Measurements from ENCODE around the gene HSPBAP1.

The HSPBAP1 gene

GRCh38 chr3:122774564-122774963 lies 19.1 kb downstream of the HSPBAP1 start:
- no peak for TF ChIP-seq CTCF (IDR thresholded peaks at IDR 0.05; ENCODE audit: insufficient read depth, low read length, poor library complexity, severe bottlenecking)

GRCh38 chr3:122773944-122774509 lies 19.6 kb downstream of the HSPBAP1 start:
- H3K36me3 ChIP-seq (ENCODE audit: control insufficient read depth, insufficient read depth, low read length) = no peaks in the 10 kb centered on the region
- peak; percentile 15 for DNase-seq (ENCODE audit: extremely low read depth, insufficient read length)
- TF ChIP-seq CTCF (IDR thresholded peaks at IDR 0.05; ENCODE audit: insufficient read depth, low read length, poor library complexity, severe bottlenecking) = no peak

More at GRCh38 chr3:122774564-122774963, 19.1 kb downstream of the HSPBAP1 start:
- Histone ChIP-seq H3K27me3 (replicated peaks; ENCODE audit: control insufficient read depth, insufficient read depth, low read length) (no peaks in the 10 kb centered on the region), H3K36me3 (ENCODE audit: control insufficient read depth, insufficient read depth, low read length) (no peaks in the 10 kb centered on the region), H3K4me3 (replicated peaks; ENCODE audit: low read depth, low read length) (no peak overlapping the region)
- no peak for DNase-seq (ENCODE audit: extremely low read depth, insufficient read length)

GRCh38 chr3:122772827-122773226 lies 20.8 kb downstream of the HSPBAP1 start:
- Histone ChIP-seq H3K4me3 (replicated peaks; ENCODE audit: low read depth, low read length) (no peak overlapping the region), H3K36me3 (ENCODE audit: control insufficient read depth, insufficient read depth, low read length) (no peaks in the 10 kb centered on the region), H3K27me3 (replicated peaks; ENCODE audit: control insufficient read depth, insufficient read depth, low read length) (no peaks in the 10 kb centered on the region)
- no peak for DNase-seq (ENCODE audit: extremely low read depth, insufficient read length)
- no peak for TF ChIP-seq CTCF (IDR thresholded peaks at IDR 0.05; ENCODE audit: insufficient read depth, low read length, poor library complexity, severe bottlenecking)

More at GRCh38 chr3:122773944-122774509, 19.6 kb downstream of the HSPBAP1 start:
- H3K27me3 ChIP-seq (replicated peaks; ENCODE audit: control insufficient read depth, insufficient read depth, low read length) = no peaks in the 10 kb centered on the region
- H3K4me3 ChIP-seq (replicated peaks; ENCODE audit: low read depth, low read length) = peak overlapping the region; percentile 6; the same call in 1 of the 2 replicates

- no peaks in the 10 kb centered on the region for H3K36me3 ChIP-seq (ENCODE audit: control insufficient read depth, insufficient read depth, low read length)
- no peak overlapping the region for H3K4me3 ChIP-seq (replicated peaks; ENCODE audit: low read depth, low read length)
- no peaks in the 10 kb centered on the region for H3K27me3 ChIP-seq (replicated peaks; ENCODE audit: control insufficient read depth, insufficient read depth, low read length)
- DNase-seq (ENCODE audit: extremely low read depth, insufficient read length) = no peak
- TF ChIP-seq CTCF (IDR thresholded peaks at IDR 0.05; ENCODE audit: insufficient read depth, low read length, poor library complexity, severe bottlenecking) = no peak
Measured at GRCh38 chr3:122770521-122771202, 23.0 kb downstream of the HSPBAP1 start.

GRCh38 chr3:122767540-122768372 lies 25.9 kb downstream of the HSPBAP1 start:
- no peak for DNase-seq (ENCODE audit: extremely low read depth, insufficient read length)

More at GRCh38 chr3:122767540-122768372, 25.9 kb downstream of the HSPBAP1 start:
- Histone ChIP-seq H3K4me3 (replicated peaks; ENCODE audit: low read depth, low read length) (no peak overlapping the region), H3K36me3 (ENCODE audit: control insufficient read depth, insufficient read depth, low read length) (no peaks in the 10 kb centered on the region), H3K27me3 (replicated peaks; ENCODE audit: control insufficient read depth, insufficient read depth, low read length) (no peaks in the 10 kb centered on the region)
- TF ChIP-seq CTCF (IDR thresholded peaks at IDR 0.05; ENCODE audit: insufficient read depth, low read length, poor library complexity, severe bottlenecking) = no peak
